HFFc6 (cell line): ENCODE results near the gene BTBD17. TPM values are rescaled to one million over a fixed set of nuclear protein-coding genes. Genes with fewer than 3 reads are reported as not detected.

Experiments used
- DNase-seq: peaks from one replicate; pipeline ENCODE4 v3.0.0-alpha.2; 2018
- H3K27ac Mint-ChIP-seq: 2 replicates; pipeline ENCODE4 v1.8.0; 2020; ENCODE audit warnings: mild to moderate bottlenecking, mixed read lengths
- H3K27me3 Mint-ChIP-seq: 2 replicates; pipeline ENCODE4 v1.8.0; 2021; ENCODE audit warnings: mild to moderate bottlenecking, moderate library complexity, mixed read lengths; ENCODE audit not compliant: insufficient read depth
- H3K36me3 Mint-ChIP-seq: 2 replicates; pipeline ENCODE4 v1.8.0; 2021; ENCODE audit warnings: low read depth, mixed read lengths
- H3K4me1 Mint-ChIP-seq: 2 replicates; pipeline ENCODE4 v1.8.0; 2020; ENCODE audit warnings: low read depth, mixed read lengths
- H3K4me3 Mint-ChIP-seq: 2 replicates; pipeline ENCODE4 v1.8.0; 2020; ENCODE audit warnings: mild to moderate bottlenecking, moderate library complexity, mixed read lengths
- H3K9me3 Mint-ChIP-seq: 2 replicates; pipeline ENCODE4 v1.8.0; 2020; ENCODE audit warnings: mild to moderate bottlenecking, mixed read lengths
- CTCF ChIP-seq: fragments of 200-600 bp; sonication (generic); IDR thresholded peaks from 2 replicates; pipeline ENCODE4 v1.5.0; 2021; ENCODE audit warnings: antibody characterized with exemption, mild to moderate bottlenecking
- total RNA-seq, 6 experiments: library from RNA; stranded (reverse); fragmentation: NEBNext Ultra II Directional; extraction: Animal tissue kit (Norgen Biotek cat#: 25700); gene quantifications; 2 replicates in 1 of 6; 3 replicates in 5 of 6; pipeline ENCODE4 v1.2.3, GENCODE V29; 2021

The BTBD17 gene
- total RNA-seq, 6 experiments from 2014 or later: not detected

- Mint-ChIP-seq H3K27ac (no peak overlapping the region), H3K36me3 (peaks cover 18% of the 10 kb centered on the region)
- DNase-seq: no peak
Measured at GRCh38 chr17:74390680-74391653, 29.3 kb upstream of the BTBD17 start.

GRCh38 chr17:74389937-74390679, 28.4 kb upstream of the BTBD17 start:
- H3K27me3 Mint-ChIP-seq: no peaks in the 10 kb centered on the region; the same call in none of the 2 replicates
- no peak for TF ChIP-seq CTCF
- peaks cover 81% of the 10 kb centered on the region for H3K9me3 Mint-ChIP-seq
- no peak overlapping the region for H3K4me3 Mint-ChIP-seq
- DNase-seq: no peak
- peaks cover 11% of the 10 kb centered on the region for H3K36me3 Mint-ChIP-seq
- no peaks in the 10 kb centered on the region for H3K4me1 Mint-ChIP-seq
- no peak overlapping the region for H3K27ac Mint-ChIP-seq

More at GRCh38 chr17:74390680-74391653, 29.3 kb upstream of the BTBD17 start:
- H3K4me3 Mint-ChIP-seq: no peak overlapping the region
- no peak for TF ChIP-seq CTCF
- no peaks in the 10 kb centered on the region; the same call in none of the 2 replicates for H3K27me3 Mint-ChIP-seq
- peaks cover 84% of the 10 kb centered on the region for H3K9me3 Mint-ChIP-seq
- H3K4me1 Mint-ChIP-seq: no peaks in the 10 kb centered on the region

GRCh38 chr17:74389084-74389753, 27.6 kb upstream of the BTBD17 start:
- TF ChIP-seq CTCF: no peak
- Mint-ChIP-seq H3K4me1 (no peaks in the 10 kb centered on the region), H3K4me3 (no peak overlapping the region), H3K9me3 (peaks cover 83% of the 10 kb centered on the region), H3K27ac (no peak overlapping the region), H3K27me3 (no peaks in the 10 kb centered on the region; the same call in none of the 2 replicates), H3K36me3 (peaks cover 7% of the 10 kb centered on the region; the same call in 1 of the 2 replicates)
- no peak for DNase-seq

- Mint-ChIP-seq H3K9me3 (peaks cover 77% of the 10 kb centered on the region), H3K27ac (no peak overlapping the region), H3K27me3 (no peaks in the 10 kb centered on the region; the same call in 1 of the 2 replicates), H3K4me1 (no peaks in the 10 kb centered on the region), H3K36me3 (peaks cover 11% of the 10 kb centered on the region; the same call in 1 of the 2 replicates), H3K4me3 (no peak overlapping the region)
- no peak for TF ChIP-seq CTCF
- DNase-seq: no peak
Measured at GRCh38 chr17:74387365-74388218, 25.9 kb upstream of the BTBD17 start.
